Measurements from ENCODE around the gene STRBP. TPM values are rescaled to one million over a fixed set of nuclear protein-coding genes. Genes with fewer than 3 reads are reported as not detected.

The STRBP gene
- total RNA-seq, 1 experiment from 2014 or later = 39.9 TPM

DNA sequence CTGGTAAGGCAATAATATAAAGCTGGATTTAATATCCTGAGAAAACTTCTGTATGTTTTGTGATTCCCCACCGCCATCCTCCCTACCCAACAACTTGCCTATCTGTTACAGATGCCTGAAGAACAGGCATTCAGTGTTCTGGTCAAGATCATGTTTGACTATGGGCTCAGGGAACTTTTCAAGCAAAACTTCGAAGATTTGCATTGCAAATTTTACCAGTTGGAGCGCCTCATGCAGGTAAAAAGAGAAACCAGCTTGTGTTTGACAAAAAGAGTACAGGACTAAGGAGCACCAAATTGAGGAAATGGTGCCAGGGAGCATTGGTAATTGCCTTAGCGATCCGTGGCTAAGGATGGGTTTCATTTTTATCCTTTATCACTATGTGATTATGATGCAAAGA, 194.9 kb downstream of the STRBP start:
- Histone ChIP-seq H3F3A (ENCODE audit: insufficient read depth, low read depth) (no peaks in the 10 kb centered on the region), H3K9me3 (ENCODE audit: insufficient read depth, low read depth) (no peaks in the 10 kb centered on the region), H3K4me1 (replicated peaks; ENCODE audit: insufficient read depth) (no peaks in the 10 kb centered on the region), H3K36me3 (ENCODE audit: low read depth) (peaks cover 11% of the 10 kb centered on the region; the same call in 1 of the 2 replicates), H3K79me2 (ENCODE audit: low read depth) (no peaks in the 10 kb centered on the region), H4K20me1 (ENCODE audit: insufficient read depth) (0 out of 2 replicates have a peak, but pooled peaks cover 3% of the 10 kb centered on the region), H3K9me2 (ENCODE audit: insufficient read depth) (no peaks in the 10 kb centered on the region), H2AFZ (no peak overlapping the region), H3K27ac (no peak overlapping the region), H3K4me2 (no peak overlapping the region), H3K4me3 (no peak overlapping the region), H3K27me3 (ENCODE audit: insufficient read depth, low read depth) (no peaks in the 10 kb centered on the region)
- intact Hi-C loops (cut with micrococcal nuclease; ENCODE audit: unreplicated experiment) = no loop called here
- DNase-seq = no peak
- POLR2A ChIA-PET (ENCODE audit: unreplicated experiment) = no interaction called here
- no peak for TF ChIP-seq EZH2 (IDR thresholded peaks at IDR 0.05; ENCODE audit: low read depth)
- TF ChIP-seq, protein P1, sequence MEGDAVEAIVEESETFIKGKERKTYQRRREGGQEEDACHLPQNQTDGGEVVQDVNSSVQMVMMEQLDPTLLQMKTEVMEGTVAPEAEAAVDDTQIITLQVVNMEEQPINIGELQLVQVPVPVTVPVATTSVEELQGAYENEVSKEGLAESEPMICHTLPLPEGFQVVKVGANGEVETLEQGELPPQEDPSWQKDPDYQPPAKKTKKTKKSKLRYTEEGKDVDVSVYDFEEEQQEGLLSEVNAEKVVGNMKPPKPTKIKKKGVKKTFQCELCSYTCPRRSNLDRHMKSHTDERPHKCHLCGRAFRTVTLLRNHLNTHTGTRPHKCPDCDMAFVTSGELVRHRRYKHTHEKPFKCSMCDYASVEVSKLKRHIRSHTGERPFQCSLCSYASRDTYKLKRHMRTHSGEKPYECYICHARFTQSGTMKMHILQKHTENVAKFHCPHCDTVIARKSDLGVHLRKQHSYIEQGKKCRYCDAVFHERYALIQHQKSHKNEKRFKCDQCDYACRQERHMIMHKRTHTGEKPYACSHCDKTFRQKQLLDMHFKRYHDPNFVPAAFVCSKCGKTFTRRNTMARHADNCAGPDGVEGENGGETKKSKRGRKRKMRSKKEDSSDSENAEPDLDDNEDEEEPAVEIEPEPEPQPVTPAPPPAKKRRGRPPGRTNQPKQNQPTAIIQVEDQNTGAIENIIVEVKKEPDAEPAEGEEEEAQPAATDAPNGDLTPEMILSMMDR (conservative IDR thresholded peaks at IDR 0.05) = no peak
- CTCF ChIA-PET = no interaction called here
- BruUV-seq (replicated peaks) = no TSS peak

DNA sequence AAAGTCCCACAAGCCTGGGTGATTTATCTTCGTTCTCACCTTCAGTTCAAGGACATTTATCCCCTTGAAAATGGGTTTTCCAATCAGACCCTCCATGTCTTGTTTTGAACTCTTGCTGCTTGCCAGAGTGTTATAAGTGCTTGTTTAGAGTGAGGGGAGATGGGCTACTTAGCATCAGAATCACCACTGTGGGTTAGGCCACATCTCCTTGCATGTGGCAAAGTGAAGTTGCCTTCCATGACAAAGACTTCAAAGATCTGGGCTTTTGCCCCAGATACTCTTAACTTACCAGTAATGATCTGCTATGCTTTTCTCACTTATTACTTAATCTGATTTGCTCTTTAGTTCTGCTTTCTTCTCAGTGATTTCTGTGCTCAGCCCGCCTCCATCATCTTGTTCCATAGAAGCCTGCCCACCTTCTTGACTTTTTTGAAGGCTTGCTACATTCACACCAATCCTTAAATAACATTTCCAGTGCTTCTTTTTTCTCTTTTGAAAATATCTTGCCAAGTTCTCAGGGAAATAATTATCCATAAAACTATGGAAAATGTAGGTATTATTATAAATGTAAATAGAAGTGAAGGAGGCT, 195.9 kb downstream of the STRBP start:
- peaks cover 10% of the 10 kb centered on the region; the same call in 1 of the 2 replicates for H3K36me3 ChIP-seq (ENCODE audit: low read depth)
- H3K4me3 ChIP-seq = no peak overlapping the region
- no peaks in the 10 kb centered on the region for H3F3A ChIP-seq (ENCODE audit: insufficient read depth, low read depth)
- no peak overlapping the region for H3K4me2 ChIP-seq
- H2AFZ ChIP-seq = no peak overlapping the region
- no peaks in the 10 kb centered on the region for H3K9me2 ChIP-seq (ENCODE audit: insufficient read depth)
- no peaks in the 10 kb centered on the region for H3K27me3 ChIP-seq (ENCODE audit: insufficient read depth, low read depth)
- no peak for TF ChIP-seq EZH2 (IDR thresholded peaks at IDR 0.05; ENCODE audit: low read depth)
- TF ChIP-seq, protein P1 (conservative IDR thresholded peaks at IDR 0.05) = no peak
- intact Hi-C loops (cut with micrococcal nuclease; ENCODE audit: unreplicated experiment) = no loop called here
- DNase-seq = no peak
- H3K9me3 ChIP-seq (ENCODE audit: insufficient read depth, low read depth) = no peaks in the 10 kb centered on the region
- H3K79me2 ChIP-seq (ENCODE audit: low read depth) = no peaks in the 10 kb centered on the region
- H4K20me1 ChIP-seq (ENCODE audit: insufficient read depth) = 0 out of 2 replicates have a peak, but pooled peaks cover 3% of the 10 kb centered on the region
- H3K27ac ChIP-seq = no peak overlapping the region
- no TSS peak for BruUV-seq (replicated peaks)
- no peaks in the 10 kb centered on the region for H3K4me1 ChIP-seq (replicated peaks; ENCODE audit: insufficient read depth)
- CTCF ChIA-PET = no interaction called here
- POLR2A ChIA-PET (ENCODE audit: unreplicated experiment) = no interaction called here

Other genes with a start within 250 kb of the STRBP start
- 1.6 and 3.7 TPM in 2 replicates for gene GPR21, start 234.9 kb downstream of the STRBP start, total RNA-seq (2021)
- not detected in 2 replicates for gene CRB2, start 87.6 kb upstream of the STRBP start, total RNA-seq (2021)

Data from PC-9 (cell line).